Activated effector memory CD4-positive, alpha-beta T cell treated with Interleukin-2 at 50 U/mL for 16 hours (primary cell): ENCODE results near the gene ALDH1A1.

Source experiments
- DNase-seq: peaks from one replicate; pipeline ENCODE4 v3.0.0-alpha.2; 2020

Gene ALDH1A1

DNA sequence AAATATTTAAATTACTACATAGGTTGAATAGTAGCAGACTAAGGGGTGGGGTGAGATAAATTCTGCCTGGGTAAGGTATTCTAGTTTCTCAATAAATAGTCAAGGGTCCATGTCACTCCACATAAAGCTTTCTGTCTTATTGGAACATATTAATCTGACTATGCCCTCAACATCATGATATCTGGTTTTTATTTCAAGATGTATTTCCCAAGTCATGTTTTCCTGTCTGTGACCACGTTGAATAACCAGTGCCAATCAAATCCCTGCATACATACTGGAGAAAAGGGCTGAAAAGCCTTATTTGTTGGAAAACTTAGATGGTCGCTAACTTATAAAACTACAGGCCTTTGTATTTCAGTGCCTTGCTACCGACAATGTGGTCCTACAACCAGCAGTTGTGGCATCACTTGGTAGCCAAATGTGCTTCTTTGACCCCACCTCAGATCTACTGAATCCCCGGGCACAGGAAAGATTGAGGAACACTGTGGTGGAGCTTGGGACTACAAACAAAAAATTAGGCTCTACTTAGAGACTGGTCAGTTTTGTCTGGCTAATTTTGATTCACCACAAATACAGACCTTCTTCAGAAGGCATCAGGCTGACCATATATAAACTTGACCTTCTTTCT, 39.4 kb downstream of the ALDH1A1 start:
- no peak for DNase-seq

DNA sequence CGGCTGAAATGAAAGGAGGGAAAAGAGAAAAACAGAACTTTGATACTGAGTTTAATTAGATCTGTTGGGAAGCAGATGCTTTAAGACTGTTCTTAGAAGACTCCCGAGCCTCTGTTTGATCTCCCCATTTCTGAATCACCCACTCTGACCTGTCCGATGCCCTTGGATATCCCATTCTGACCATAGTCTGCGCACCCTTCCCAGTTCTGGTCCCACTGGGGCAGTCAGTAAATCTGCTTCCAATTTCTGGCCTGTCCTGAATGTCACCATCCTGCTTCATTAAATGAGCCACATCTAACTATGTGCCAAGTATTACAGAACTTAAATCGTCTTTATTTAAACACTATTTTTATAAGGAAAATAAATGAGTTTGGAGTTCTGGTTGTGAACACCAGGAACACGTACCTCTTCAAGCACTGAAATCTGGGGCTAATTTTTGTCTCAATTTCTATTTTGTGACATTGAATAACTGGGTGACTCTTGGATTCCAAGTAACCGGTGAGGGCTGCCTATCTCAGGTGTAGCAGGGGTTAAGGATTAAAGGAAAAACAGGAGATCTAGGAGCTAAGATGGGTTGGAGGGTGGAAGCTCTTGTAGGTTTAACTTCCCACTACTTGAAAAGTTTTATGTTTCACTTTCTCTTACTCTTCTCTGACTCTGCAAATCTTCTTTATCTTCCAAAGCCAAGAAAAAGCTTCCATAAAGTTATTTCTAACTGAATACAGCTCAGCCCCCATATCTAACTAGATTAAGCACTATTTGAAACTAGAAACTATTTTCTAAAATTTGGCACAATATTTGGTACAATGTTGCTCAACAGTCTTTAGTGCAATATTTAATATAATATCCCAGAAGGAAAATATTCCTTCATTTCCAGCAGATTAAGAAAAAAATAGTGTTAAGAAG, 40.1 kb downstream of the ALDH1A1 start:
- DNase-seq, result no peak

GRCh38 chr9:72911816-72912215, 41.0 kb downstream of the ALDH1A1 start:
- no peak for DNase-seq

DNA sequence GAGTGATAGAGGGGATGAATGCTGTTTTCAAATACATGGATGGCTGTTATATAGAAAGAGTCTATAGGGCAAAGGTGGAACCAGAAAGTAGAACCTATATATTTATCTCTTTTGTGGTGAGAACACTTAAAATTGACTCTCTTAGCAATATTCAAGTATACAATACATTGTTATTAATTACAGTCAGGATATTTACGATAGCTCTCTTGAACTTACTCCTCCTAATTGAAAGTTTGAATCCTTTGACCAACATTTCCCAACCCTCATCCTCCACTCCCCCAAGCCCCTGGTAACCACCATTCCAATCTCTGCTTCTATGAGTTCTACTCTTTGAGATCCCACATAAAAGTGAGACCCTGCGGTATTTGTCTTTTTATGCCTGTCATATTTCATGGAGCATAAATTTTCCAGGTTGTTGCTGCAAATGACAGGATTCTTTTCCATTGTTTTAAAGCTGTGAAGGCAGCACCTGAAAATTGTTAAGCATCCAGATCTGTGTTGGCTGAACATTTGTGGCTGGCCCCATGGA, 41.5 kb downstream of the ALDH1A1 start:
- no peak for DNase-seq

- no peak for DNase-seq
These were observed 43.4 kb downstream of the ALDH1A1 start for GRCh38 chr9:72909428-72909827.

- no peak for DNase-seq
These were observed 45.4 kb downstream of the ALDH1A1 start for GRCh38 chr9:72907421-72907820.

- no peak for DNase-seq
These were observed 46.0 kb downstream of the ALDH1A1 start for GRCh38 chr9:72906810-72907209.

DNA sequence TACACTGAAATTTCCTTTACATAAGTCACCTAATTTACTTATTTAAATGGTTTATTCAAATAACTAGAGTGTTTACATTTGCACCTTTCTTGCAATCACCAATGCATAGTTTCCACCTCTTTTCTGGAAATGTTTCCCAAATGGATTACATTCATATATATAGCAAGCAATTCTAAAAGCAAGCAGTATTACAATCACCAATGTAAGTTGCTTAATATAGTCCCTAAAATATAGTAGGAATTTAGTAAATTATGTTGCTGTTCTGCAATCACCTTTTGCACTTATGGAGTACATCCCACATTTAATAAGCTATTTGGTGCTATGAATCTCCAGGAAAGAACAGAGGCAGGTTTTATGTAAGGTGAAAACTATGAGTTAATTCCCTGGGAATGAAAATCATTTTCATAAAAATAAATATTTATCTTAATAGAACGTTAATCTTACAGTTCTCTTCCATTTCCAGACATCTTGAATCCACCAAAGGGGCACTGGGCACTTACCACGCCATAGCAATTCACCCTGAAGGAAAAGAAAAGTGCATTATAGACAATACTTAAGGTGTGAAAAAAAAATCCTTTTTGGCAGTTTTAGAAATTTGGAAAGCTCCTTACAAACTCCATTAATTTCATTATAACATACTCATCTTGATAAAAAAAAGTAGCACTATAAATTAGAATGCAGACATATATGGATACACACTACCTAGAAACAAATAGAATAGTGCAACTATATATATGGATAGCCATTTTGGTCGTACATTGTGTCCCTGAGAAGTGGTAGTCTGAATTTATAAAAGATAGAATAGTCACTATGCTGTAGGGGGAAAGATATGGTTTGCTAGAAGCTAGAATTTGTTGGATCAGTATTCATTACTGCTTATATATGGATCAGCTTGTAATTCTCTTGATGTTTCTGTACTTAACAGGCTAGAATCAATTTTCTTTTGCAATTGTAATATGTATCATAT, 47.1 kb downstream of the ALDH1A1 start:
- DNase-seq, result no peak

DNA sequence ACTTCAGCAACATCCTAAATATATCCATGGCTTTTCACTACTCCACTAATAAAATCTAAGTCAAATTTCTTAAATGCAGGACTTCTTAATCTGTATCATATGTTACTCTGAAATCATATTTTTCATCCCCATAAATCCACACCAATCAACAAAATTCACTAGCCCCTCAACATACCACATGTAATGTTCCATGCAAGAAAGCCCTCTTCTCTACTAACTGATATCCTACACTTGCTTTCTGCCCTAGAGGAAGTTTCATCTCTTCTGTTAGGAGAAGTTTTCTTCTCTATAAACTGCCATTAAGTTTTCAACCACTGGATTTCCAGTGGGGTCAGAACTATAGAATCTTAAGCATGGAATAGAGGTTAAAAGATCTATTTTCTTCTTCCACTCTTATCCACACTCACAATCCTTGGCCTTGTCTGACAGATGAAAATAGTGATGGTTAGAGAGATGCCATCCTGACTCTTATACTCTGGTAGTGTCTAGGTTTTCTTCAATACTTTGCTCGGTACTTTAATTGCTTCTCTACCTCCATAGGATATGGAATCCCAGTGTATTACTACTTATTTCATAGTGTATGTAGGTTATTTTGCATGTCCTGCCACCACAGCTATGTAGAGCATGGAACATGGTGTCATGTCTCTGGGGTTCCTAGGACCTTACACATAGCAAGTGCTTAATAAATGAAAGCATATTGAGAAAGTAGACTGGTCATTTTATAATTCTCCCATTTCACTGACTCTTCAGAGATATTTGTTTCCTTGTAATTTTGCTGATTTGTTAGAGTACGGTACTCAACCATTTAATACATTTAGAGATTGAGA, 48.4 kb downstream of the ALDH1A1 start:
- DNase-seq, result no peak

GRCh38 chr9:72903103-72903502, 49.8 kb downstream of the ALDH1A1 start:
- DNase-seq, result no peak

DNA sequence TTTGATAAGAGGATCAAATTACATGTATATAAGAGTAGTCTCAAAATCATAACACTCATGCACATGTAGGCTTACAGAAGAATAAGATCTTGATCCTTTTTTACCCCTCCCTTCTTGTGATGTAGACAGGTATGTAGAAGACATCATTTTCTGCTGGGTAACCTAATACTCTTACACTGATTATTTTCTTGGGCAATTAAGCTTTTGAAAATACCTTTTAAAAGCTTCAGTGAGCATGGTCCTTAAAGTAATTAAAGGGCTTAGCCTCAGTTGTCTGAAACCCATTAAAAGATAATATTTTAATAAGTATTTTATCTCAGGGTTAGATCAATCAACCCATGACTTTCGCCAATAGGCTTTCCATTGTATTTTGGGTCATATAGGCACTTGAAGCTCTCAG, 50.6 kb downstream of the ALDH1A1 start:
- no peak for DNase-seq

DNA sequence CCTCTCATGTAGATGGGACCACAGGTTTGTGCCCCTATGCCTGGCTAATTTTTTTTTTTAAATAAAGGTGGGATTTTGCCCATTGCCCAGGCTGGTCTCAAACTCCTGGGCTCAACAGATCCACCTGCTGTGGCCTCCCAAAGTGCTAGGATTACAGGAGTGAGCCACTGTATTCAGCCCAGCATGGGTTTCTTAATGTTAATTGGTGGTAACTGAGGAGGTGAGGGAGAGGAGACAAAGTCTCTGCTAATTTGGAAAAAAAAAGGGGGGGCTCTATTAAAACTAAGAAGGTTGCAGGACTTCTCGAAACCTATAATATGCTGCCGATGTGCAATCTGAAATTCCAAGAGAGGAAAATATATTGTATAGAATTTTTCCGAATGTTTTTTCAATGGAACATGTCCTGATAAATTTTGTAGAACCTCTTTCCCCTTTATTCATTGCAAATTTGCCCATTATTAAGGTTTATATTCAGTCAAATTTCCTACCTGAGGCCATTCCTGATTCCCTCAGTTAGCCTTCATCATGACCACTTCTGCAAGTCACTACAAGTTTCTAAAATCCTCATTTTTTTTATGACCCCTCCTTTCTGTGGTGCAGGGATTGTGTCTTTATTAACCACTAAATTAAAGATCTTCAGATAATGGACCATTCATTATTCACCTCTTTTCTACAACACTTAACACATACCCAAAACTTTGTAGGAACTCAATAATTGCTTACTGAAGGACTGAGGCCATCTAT, 52.9 kb downstream of the ALDH1A1 start:
- no peak for DNase-seq

DNA sequence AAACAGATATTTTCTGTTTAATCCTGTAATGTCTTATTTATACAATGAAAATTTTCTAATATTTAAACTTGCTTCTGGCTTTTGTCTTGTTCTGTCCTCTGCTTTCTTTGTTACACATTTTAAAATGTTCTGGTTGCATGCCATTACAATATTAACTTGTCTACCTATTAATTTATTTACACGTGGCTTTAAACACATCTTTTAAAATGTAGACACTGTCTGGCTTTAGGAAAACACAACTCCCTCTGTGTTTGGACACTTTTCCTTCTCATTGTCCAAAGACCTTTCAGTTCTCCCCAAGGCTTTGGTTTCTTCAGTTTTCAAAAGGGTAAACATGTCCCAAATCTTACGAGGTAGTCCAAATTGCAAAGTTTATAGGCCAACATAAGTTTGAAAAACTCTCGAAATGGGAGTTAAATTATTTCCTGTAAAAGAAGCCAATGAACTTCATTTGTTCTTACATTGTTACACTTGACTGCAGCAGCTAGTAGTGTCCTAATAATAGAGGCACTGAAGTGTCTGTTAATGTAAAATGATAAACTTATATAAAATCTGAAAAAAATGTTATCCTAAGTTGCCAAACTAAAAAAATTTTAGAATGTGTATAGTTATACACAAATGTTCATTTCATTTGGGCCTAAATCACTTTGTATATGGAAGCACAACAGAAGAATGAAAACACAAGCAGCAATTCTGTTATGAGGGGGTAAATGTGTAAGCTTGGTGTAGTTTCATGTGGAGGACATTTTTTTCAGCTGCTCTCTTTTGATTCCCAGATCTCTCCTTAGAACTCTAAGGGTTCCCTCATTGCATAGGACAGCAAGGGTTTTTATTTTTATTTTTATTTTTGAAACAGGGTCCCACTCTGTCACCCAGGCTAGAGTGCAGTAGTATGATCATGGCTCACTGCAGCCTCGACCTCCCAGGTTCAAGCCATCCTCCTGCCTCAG, 53.8 kb downstream of the ALDH1A1 start:
- no peak for DNase-seq

DNA sequence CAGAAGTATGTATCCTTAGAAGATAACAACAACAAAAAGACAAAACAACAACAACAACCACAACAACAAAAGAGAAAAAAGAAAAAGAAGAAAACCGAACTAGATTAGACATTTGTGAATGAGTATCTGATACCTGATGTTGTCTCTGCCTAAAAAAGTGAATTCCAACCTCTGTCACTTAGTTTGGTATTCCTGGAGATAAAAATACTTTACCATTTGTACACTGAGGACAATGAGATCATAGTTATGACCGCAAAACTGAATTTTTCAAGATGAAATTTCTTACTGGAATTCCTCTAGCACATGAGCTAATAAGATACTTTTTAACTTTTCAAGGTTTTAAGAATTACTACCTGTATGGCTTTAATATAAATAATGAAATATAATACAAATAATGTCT, 54.5 kb downstream of the ALDH1A1 start:
- DNase-seq, result no peak

DNA sequence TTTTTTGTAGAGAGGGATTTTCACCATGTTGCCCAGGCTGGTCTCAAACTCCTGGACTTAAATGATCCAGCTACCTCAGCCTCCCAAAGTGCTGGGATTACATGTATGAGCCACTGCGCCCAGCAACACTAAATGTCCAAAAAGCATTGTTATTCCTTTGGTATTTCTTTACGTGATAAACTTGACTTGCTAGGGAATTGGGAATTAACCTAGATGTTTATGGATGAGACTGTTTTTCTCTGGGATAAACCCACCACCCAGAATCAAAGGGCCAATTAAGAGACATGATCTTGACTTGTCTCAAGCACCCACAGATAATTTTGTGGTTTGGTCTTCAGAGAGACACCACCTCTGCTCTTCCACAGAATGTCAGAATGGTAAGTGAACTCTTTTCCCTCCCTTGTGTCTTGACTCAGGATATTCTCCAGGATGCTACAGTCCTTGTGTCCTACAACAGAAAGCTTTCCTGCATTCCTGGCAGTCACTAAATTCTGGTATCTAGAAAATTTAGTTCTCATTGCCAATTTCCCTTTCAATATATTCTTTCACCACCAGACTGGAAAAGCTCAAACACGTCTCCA, 55.7 kb downstream of the ALDH1A1 start:
- DNase-seq, result no peak

- DNase-seq, result no peak
These were observed 56.4 kb downstream of the ALDH1A1 start for GRCh38 chr9:72896439-72896838.

DNA sequence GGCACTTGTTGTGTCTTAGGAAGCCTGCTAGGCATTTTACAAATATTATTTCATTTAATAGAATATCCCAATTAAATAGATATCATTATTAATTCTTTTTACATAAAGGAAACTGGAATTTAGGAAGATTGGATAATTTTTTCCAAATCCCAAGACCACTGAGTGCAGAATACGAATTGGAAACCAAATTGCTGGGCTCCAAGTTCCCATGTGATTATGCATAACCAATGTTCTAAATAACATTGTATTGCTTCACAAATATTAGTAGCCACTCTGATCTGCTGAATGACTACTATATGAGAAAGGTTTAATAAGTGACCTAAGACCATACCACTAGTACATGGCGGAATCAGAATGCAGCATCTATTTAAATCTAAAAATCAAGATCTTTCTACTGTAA, 57.7 kb downstream of the ALDH1A1 start:
- DNase-seq, result no peak

GRCh38 chr9:72894342-72894741, 58.5 kb downstream of the ALDH1A1 start:
- DNase-seq, result no peak

GRCh38 chr9:72893437-72893836, 59.4 kb downstream of the ALDH1A1 start:
- no peak for DNase-seq

DNA sequence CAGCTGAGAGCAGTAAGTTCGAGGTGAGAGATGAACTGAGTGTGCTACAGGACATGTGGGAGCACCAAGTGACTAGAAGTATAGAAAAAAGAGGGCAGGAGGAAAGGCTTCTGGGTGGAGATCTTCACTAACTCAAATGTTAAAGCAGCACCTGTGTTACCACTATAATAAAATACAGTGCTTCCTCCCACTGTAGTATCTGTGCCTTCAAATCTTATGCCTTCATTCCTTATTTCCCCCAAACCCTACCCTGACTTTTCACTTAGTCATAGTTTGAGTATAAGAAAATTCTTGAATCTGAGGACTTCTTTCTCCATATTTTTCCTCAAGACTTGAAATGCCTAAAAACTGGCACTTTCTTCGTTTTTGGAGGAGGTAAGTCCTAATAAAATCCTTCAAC, 61.8 kb downstream of the ALDH1A1 start:
- no peak for DNase-seq
